NCI-H524 treated with DMSO at 0.1 percent for 48 hours (cell line): ENCODE data around the gene GRB10.

Experiments used
- DNase-seq: peaks from one replicate; lab custom pipeline; 2025; lab: John Stamatoyannopoulos, UW

Gene GRB10

DNA sequence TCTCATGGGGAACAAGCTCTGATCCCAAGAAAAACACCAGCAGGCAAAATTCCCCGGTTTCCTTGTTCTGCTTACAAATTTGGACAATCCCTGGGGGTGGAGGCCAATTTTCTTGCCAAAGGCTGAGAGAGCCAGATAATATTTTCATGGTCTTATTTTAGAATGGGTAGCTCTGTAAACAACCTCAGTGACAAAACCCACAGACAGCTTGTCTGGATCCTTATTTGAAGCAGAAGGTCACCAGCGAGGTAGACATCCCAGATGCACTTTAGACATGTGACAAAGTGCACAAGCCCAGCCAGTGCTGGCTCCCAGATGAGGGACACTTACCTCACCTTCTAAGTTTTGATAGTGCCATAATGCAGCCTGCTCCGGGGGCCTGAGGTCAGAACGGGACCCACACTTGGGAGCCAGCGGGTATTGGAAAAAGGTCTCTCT is 114.9 kb downstream of the GRB10 start:
- no peak for DNase-seq

DNA sequence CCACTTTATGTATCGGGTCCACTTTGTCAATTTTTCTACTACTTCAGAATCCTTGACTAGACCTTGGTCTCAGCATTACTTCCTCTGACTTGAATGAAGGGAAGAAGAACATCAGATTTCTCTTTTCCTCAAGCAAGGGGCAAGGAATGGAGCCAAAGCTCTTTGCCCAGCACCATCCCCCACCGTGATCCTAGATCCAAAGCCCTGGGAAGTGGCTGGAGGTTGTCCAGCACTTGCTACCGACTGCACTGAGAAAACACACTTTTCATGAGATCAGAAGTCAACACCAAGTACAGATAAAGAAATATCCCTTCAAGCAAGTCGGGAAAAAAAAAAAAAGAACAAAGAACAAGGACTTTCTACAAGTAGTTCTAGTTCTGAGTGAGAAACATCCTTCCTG is 115.4 kb downstream of the GRB10 start:
- no peak for DNase-seq

DNA sequence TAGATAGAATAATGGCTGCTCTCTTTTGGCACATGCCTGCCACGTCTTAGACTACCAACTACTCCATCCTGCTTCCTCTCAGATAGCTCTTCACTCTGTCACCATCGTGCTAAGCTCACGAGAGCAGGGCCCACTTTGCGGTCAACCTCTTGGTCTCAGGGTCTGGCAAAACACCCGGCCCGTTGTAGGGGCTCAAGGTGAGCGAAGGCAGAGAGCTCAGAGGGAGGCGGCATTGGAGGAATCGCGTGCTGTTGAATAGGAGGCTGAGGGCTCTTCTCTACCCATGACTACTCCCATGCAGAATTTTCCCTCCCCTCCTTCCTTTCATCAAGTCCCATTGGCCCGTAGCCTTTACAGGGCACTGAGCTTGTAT is 116.6 kb downstream of the GRB10 start:
- DNase-seq, result no peak

DNA sequence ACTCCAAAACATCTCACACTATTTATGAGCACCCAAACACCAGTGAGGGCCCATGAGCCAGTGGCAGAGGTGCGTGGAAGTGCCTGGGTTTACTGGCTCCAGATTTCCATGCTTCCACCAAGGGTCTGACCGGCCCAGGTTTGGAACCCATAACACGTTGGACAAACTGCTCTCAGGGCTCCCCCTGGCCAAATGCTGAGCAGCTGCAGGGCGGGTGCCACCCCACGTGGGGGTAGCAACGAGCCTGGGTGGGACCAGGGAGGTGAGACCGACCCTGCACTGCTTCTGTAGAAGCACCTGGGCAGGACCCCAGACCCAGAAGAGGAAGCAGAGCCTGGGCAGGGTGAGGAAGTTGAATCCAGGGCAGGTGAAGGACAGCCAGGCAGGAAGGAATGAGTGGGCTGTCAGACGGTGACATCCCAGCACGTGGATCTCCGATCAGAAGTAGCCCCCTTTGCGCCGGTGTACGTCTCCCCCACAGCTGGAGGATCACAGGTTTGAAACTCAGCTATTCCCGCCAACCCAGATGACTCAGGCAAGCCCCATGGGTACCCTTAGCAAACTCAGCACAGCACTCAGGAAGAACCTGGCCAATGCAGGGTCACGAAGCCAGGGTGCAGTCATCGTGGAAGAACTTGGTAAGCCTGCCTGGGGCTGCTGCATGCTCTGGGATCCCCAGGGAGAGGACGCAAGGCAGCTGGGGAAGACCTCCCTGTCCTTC is 117.1 kb downstream of the GRB10 start:
- DNase-seq, result no peak

DNA sequence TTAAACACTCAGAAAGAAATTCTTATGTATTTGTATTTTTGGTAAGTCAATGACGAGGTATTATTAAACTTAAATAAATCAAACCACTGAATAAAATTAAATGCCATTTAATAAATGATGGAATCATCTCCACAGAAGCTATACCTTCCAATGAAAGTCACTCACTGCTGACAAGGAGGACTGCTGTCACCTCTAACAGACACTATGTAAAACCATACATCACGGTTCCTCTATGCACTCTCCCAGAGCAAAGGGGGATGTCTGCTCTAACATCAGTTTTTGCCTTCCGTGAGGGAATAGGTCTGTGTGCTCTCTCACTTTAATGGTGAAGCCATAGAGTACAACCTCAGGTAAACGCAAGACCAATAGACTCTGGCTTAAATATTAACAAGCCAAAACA is 117.8 kb downstream of the GRB10 start:
- no peak for DNase-seq

DNA sequence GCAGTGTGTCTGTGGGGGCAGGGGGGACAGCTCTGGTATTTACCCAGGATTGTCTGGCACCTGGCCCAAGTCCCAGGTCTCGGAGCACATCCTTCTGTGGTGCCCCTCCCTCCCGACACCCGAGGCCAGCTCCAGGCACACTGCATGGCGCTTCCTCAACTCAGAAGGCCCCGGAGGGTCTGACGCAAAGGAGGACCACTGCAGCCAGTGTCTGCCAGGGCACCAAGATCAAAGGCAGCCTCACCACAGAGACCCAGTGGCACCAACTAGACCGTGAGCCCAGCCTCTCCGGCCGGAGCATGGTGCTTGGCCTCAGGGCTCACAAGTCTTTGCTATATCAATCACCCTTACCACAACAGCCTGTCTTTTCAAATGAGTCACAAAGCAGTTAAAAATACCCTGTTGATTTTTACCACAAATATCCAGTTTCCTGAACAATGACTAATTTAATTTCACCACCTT is 118.2 kb downstream of the GRB10 start:
- no peak for DNase-seq

DNA sequence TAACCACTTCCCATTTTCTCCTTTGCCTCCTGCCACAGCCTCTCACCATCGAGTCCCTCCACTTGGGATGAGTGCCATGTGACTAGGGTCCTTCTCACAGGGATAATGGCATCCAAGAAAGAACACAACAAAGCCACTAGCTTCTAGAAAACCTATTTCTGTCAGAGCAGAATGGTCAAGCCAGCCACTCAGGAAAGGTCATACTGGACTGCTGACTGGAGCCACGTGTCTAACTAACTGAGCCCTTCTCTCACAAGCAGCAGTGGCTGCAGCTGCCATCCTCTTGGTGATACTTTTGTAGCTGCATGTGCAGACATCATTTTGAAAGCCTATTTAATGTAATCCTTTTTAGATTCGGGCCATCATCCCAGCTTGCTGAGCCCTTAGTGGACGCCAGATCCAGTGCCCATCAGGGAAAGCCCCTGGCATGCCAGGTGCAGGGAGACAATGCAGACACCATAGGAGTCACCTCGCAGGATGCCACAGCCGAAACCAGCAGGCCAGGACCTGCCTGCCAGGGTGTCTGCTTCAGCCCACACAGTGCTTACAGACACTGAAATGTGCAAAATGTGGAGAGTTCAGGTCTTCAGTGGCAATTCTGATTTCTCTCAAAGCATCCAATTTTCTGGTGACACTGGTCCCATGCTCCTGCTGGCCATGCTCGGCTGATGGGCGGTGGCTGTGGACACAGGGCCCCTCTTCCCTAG is 119.1 kb downstream of the GRB10 start:
- DNase-seq, result no peak

DNA sequence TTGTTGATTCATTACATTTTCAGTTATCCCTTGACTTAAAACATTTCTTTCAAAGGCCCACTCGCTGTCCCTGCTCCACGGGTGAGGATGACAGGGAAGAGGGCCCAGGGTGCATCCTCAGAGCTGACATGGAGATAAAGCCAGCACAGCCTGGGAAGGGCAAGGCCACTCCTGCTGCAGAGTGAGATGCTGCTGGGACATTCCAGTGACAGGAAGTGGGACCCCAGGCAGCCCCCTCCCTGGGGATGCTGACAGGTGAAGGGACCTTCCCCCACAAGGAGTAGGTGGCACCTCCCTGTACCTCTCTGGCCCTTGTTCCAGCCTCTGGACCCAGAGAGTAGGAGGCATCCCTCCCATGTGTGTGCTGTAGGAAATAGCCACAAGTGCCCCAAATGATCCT is 119.7 kb downstream of the GRB10 start:
- DNase-seq, result no peak

DNA sequence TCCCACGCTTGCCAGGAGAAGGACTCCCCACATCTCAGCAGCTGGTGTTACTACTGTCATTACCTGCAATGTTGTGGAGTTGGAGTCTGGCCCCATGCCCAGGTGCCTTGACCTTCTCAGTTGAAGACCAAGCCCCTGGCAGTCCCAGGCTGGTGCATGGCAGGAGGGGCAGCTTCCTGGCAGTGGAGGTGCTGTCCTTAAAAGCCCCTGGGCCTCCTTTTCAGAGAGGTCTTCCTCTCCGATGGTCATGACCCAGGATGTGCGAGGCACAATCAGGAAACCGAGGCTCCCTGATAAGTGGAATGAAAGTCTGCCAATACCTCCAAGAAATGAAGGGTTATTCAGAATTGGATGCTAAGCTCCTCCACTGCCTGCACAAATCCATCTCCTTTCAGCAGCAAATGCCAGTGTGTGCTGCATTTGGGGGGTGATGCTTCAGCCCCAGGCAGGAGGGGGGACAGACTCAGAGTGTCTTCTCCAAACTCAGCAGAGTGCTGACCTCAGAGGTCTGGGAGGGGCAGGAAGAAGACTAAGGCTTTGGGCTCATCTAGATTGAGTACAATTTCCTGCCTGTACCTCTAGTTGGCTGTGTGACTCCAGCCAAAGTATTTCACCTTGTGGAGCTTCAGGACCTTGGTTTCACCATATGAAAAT is 120.5 kb downstream of the GRB10 start:
- DNase-seq, result no peak

DNA sequence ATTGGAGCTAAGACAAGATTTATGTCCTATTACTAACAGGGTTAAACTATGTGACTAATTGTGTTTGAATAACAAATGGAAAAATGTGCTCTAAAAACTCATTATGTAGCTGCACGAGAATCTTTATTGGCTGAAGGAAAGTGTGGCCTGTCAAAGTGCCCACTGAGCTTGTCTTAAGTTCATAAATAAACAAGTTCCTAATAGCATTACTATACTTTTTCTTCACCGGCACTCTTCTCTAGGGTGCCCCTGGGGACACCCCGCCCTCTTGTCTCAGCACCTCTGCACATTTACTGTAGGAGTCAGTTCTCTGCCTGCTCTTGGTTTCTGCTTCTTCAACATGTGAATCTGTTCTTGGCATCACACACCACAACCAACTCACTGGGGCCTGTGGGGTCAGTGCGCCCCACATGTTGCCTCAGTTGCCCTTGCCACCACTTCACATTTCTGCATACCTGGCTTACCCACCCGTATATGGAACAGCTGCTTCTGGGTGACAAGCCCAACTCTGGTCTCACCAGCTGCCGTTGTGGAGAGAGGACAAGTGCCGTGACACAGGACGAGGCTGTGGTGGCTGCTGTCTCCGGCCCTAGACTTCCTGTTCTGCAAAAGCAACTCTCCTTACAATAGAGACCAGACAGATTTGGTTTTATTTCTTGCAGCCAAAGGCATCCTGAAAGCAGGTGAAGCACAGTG is 121.2 kb downstream of the GRB10 start:
- no peak for DNase-seq

DNA sequence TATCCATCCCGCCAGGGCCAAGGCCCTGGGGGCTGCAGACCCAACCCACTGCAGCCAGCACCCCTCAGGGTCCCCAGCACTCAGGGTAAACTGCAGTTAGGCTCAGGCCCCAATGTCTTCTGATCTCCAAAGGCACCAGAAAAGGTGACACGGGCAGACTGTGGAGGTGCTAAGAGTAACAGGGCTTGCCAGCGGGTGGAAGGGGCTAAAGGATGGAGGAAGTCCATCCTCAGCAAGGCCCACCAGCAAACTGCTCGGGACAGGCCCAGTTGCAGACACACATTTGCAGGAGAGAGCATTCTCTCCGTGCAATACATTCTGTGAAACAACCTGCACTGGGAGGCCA is 121.9 kb downstream of the GRB10 start:
- no peak for DNase-seq

DNA sequence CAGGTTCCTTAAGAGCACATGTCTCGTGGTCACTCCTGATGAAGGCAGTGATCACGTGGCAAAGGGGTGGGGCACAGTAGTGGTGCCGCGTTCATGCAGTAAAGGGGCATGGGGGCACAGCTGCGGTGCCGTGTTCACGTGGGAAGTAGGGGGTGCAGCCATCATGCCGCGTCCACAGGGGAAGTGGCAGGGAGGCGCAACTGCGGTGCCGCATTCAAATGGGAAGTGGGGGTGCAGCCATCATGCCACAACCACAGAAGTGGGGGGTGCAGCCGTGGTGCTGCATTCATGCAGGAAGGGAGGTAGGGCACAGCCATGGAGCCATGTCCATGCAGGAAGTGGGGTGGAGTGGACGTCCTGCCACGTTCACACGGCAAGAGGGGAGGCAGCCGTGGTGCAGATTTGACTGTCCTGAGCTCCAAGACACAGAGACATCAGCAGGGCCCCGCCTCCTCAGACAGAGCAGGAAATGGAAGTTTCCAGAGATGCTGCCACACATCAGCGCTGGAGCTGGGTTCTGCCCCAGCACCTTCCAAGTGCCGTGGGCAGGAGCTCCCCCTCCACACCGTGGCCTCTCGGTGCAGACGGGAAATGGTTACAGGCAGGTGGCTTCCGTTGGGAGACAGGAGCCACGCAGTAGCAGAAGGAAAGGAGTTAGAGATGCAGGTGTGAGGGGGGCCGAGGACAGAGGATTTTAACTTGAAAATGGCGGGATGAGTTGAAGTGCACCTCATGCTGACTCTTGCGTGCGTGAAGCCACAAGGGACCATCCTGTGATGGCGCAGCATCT is 122.5 kb downstream of the GRB10 start:
- DNase-seq, result no peak

DNA sequence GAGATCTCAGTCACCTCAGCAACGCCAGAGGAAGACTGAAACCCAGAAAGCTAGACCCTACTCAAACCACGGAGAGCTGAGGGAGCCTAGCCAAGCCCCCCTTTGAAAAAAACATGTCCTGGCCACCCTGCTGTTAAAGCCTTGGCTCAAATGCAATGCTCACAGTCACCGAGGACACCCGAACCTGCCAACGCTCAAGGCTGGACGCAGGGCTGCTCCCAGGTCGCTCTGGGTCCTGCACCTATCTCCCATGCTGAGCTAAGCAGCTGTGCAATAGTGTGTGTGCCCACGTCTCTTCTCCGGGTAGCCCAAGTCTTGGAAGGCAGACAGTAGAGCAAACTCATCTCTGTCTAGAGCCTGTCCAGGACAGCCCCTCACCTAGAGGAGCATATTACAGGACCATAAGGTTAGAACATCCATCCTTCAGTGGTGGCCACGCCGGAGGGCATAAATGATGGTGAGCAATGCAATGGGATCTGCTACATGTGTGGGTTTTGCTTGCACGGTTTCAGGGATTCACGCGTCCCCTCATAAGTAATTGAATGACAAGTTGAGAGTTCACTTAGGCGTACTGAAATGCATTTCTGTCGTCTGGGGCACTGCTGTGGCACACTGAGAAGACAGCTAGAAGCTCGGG is 123.2 kb downstream of the GRB10 start:
- DNase-seq, result no peak

DNA sequence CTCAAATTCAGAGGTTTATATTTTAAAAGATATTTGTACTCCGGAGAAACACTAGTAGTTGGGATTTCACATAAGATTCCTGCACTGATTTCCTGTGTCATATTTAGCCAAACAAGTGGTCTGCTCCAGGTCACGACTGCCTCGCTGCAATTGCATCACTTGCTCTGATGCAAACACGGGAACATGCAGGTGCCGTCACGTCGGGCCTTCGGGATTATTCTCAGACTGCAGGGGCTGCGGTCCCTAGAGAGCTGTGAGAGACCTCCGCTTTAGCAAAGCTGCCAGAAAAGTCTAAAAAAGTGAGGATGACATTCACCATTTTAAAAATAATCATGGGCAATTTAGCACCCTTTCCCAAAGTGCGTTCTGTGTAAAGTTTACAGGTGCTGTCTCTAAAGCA is 124.0 kb downstream of the GRB10 start:
- DNase-seq, result no peak

DNA sequence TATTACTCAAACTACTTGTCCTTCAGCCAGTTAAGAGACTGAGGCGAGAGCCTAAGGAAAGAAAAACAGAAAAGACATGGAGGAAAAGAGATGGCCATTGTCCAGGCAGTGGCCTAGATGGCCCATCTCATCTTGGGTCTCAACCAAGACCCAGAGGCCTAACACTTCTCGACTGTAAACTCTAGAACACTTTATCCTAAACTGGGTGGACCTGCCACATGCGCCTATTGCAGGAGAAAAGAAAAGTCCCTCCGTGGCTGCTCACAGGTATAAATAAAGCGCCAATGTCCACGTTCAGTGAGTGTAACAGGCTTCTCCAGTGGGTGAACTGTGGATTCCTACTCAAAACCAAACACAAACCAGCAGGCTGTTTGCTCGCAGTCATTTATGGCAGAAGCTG is 124.8 kb downstream of the GRB10 start:
- no peak for DNase-seq

DNA sequence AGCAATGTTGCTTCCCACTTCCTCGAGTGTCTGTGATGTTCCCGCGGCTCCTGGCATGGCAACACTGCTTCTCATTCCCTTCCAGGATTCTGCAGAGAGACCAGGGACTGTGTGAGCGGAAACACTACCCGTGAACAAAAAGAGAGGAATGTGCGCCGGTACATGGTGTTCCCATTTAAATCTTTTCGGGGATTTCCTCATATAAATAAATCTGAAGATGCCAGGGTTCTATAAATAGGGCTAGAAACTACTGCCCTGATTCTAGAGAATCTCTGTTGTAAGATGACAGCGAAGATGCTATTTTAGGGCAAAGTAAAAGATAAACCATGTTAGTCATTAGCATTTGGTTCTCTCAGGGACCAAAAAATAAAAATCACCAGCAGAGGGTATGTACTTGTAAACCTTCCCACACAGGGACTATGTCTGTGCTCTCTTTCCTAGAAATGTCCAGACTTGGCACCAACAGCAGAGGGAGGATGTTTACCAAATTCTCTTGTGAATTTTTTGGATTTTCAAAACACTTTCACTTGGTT is 125.3 kb downstream of the GRB10 start:
- DNase-seq, result no peak

DNA sequence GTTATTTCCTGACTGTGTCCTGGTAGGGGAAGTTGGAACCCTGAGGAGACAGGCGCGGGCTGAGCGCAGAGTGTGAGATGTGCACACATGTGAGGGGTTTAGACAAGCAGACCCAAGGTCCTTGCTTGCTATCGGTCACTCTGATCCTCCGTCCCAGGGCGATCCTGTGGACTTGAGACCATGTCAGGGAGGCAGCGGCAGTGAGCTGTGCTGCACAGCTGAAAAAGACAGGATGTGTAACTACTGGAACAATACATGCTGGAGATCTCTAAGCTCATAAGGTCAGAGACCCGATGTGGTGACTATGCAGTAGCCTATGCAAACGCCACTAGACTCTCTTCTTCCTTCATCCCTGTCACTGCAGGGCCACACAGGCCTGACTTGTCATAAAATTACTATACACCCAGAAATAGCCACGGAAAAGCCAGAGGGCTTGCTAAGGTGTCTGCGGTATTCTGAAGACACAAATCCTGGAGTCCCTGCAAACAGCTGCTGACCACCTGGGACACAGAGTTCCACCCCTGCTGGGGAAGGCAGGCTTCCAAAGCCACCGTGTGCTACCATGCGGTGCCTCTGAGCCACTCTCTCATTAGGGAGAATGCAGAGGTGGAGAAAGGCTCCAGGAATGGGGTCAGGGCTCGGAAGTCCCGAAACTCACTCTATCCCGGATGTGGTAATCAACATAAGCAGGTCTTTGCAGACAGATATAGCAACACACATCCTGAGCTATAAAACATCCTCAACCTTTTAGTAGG is 126.4 kb downstream of the GRB10 start:
- no peak for DNase-seq

DNA sequence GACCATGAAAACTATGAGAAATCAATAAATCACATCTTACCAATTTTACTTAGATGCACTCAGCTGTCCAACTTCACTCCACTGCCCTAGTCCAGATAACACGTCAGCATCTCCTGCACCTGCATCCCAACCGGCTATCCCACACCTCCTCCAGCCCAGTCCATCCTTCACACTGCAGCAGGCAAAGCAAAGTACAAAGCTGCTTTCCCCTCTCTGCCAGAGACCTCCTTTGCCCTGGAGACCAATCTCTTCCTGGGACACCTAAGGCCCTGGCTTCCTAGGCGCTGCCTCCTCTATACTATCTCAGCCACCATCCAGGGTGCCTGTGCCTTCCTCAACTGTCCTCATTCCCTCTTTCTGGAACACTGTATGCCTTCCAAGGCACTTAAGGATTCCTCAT is 127.2 kb downstream of the GRB10 start:
- no peak for DNase-seq

DNA sequence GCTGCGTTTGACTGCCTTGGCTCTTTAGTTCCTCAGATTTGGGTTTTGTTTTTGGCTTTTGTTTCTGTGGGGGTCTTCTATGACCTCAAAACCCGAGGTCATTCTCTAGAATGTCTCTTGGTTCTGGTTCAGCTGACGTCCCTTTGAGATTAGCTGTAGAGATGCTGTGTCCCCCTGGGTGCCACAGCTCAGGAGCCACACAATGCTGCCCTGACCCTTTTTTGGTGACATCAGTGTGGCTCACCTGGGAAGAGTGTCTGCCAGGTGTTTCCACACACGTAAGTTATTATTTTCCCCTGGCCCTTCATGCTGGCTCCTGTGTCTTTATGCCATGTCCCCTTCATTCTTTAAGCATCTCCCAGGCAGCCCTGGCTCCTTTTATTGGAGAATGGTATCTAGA is 127.7 kb downstream of the GRB10 start:
- no peak for DNase-seq

DNA sequence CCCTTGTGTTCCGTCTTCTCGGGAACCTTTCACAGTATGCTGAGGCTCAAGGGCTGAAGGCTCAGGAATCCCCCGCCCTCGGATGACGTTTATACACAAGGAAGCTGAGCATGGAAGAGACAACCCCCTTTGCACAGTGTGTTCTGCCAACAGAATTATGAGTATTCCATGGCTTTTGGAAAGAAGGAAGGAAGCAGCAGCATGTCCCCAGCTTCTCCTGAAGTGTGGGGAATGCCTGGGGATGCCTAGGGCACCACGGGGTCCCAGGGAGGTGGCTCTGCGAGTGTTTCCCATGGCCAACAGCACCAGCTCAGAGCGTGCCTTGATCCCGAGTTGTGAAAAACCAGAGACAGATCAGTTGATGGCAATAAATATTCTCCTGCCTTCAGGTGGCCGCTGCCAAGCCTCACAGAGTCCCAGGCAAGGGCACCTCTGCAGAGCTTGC is 128.7 kb downstream of the GRB10 start:
- DNase-seq, result no peak
